CD4-positive, alpha-beta T cell treated with Interleukin-4 for 4 hours (primary cell): ENCODE measurements around the gene ASTL.
A peak's percentile ranks its signal among the peaks of the same experiment; 100 is the strongest.
"Not testable (repeated sequence)": the region's sequence is repeated elsewhere in the genome, so short reads cannot be mapped to it uniquely, and the experiment has no call there.

Source experiments
- DNase-seq: peaks from one replicate; pipeline ENCODE4 v3.0.0-alpha.2; 2020

ASTL gene

DNA sequence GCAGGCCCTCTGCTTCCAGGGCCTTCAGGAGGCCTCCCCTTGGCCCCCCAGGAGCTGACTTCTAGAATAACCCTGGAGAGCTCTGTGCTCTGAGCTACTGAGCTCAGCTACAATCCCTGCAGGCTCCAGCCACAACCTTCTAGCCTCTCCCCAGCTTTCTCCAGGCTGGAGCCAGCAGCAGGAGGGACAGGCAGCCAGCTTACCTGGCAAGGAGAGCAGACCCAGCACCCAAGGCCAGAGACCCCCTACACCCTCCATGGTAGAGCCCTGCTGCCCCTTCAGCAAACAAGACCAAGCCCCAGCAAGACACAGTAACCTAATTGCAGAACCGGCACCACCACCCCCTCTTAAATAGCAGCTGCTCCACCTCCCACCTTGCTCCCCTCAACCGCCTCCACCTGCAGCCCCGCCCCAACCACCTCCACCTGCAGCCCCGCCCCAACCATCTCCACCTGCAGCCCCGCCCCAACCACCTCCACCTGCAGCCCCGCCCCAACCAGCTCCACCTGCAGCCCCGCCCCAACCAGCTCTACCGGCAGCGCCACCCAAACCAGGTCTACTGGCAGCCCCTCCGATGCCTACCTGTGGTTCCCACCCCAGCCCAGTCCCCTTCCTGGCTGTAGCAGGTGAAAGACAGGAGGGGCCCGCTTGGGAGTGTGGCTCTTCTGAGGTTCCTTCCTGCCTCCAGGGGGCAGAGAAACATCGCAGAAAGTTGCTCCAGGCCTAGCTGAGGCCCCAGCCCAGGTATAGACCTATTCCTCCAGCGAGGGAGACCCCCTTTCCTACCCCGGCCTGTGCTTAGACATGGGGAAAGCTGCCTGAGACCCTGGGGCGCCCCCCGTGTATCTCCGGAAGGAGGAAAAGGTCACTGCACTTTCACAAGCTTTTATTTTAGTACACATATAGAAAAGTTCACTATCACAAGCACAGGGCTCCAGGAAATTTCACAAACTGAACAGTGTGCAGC lies at the start of gene ASTL:
Gene ASTL (minus strand): TSS at position 324 of the 967 bp plus-strand sequence. CDS start 66 bp downstream, at position 258.
- DNase-seq = peak; percentile 63

DNA sequence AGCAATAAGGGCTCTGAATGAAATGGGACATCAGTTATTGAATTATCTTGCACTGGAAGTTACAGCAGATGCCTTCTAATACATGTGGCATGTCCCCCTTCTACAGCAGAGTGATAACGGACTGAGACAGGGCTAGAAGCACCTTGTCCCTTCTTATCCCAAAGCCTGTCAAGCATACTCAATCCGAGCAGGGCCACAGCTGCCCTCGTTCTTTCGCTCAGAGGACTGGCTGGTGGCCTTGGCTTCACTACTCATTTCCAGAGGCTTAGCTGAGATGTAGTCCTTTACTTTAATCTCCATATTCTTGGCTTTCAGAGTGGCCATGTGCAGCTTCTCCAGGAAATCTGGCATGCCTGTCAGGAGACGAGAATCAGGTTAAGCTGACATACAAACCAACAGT lies 48.3 kb upstream of the ASTL start:
- no peak for DNase-seq

DNA sequence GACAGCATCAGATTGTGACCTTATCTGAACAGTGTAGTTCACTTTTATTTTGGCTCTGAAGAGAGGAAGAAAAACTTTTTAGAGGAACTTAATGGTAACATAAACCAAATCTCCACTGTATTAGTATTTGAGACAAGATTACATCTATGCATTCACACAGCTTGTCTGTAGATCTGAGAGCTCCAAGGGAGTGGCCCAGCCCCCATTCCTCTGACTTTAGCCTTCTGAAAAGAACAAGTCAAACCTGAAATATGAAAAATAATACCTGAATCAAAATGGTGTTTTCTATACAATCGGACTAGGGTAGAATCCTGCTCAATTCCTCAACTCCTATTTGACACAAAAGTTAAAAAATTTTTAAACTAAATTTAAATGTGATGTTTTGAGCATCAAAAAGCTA lies 47.2 kb upstream of the ASTL start:
- no peak for DNase-seq

DNA sequence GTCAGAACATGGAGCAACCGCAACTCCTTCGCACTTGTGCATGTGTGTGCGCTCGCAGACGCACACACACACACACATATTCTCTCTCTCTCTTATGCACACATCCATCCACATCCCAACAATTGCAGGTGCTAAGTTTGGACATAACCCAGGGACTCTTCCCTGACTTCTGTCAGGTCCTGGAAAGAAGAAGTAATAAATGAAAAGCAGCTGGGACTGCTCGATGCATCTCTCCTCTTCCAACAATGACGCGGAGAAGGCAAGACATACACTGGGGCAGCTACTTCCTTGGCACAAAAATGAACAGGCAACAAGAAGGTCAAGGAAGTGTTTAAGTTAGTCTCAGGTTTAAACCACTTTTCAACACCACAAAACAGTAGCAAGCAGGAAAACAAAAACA lies 46.7 kb upstream of the ASTL start:
- no peak for DNase-seq

DNA sequence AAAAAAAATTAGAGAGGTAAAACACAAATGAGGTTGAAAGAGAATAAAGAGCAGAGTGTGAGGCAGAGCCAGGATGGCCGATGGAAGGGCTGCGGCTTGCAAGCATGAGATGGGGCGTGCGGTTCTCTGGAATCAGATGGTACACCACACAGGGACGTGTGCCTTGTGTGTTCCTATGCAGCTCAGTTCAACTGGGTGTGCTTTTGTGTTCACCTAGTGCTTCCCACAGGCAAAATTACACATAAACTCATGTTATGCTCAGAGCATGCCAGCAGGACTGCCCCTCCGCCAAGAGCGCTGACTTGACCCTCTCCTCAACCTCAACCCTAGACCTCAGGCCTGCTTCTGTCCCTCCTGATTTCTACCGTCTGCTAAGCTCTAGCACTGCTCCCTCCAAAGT lies 45.9 kb upstream of the ASTL start:
- DNase-seq = no peak

DNA sequence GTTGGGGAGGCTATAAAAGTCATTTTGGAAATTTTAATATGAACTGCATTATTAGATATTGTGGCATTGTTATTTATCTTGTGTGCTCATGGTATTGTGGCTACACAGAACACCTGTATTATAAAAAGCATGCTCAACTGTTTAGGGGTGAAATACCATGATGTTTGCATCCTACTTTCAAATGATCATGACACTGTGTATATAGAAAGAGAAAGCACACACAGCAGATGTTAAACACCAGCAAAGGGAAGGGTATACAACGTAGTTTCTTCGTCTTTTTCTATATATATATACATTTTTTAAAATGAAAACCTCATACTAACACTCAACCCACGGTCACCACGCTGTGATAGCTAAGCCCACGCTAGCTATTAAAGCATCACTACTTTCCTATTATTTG lies 43.2 kb upstream of the ASTL start:
- no peak for DNase-seq

DNA sequence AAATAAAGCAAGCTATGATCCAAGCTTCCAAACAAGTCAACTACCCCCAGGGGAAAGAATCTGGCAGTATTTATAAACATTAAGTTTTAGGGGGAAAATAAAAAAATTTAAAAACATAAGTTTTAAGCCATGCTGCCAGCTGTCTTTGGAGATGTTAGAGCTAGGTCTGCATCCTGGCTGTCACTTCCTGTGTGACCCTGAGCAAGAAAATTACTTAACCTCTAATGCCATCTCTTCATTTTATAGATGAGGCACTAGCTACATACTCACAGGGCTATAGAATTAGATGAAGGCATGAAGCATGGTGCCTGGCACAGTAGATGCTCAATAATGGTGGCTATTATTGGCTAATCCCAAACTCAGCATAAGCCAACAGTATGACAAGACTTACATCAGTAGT lies 42.2 kb upstream of the ASTL start:
- no peak for DNase-seq

DNA sequence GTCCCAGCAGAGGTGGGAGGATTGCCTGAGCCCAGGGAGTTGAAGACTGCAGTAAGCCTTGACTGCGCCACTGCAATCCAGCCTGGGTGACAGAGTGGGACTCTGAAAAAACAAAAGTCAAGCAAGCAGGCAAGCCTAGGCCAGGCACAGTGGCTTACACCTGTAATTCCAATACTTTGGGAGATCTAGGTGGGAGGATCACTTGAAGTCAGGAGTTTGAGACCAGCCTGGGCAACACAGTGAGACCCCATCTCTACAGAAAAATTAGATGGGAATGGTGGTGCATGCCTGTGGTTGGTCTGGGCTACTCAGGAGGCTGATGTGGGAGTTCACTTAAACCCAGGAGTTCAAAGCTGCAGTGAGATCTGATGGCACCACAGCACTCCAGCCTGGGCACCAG lies 41.7 kb upstream of the ASTL start:
- no peak for DNase-seq

DNA sequence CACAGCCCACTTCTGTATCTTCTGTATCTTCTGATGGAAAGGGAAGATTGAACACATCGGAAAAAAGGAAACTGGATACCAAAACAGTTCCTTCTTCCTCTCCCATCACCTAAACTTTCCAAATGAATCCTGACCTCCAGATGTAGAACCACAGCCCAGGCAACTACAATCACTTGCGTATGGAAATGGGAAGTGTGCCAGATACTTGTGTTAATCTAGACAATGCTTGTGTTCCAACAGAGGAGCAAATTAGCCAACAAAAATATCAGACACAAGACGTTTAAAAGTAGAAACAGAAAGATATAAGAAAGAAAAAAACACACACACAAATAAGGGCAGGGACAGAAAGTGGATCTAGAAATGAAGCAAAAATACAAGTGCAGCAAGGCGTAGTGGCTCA lies 38.4 kb upstream of the ASTL start:
- no peak for DNase-seq

DNA sequence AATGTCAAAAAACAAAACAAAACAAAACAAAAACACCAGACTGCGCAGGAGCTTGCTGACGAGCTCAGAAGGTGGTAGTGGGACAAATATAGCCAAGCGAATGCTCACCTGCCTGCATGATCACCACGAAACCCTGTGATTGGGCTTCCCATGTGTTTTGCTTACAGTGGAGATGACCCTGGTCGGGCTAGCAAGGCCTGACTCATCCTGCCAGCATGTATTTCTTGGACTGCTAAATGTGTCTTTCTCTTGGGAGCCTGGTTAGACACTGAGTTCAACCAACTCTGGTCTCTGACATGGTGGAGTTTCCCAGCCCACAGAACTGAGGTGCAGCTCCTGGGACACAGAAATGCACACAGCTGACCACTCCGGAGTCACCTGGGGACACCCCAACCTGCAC lies 37.6 kb upstream of the ASTL start:
- DNase-seq = no peak

DNA sequence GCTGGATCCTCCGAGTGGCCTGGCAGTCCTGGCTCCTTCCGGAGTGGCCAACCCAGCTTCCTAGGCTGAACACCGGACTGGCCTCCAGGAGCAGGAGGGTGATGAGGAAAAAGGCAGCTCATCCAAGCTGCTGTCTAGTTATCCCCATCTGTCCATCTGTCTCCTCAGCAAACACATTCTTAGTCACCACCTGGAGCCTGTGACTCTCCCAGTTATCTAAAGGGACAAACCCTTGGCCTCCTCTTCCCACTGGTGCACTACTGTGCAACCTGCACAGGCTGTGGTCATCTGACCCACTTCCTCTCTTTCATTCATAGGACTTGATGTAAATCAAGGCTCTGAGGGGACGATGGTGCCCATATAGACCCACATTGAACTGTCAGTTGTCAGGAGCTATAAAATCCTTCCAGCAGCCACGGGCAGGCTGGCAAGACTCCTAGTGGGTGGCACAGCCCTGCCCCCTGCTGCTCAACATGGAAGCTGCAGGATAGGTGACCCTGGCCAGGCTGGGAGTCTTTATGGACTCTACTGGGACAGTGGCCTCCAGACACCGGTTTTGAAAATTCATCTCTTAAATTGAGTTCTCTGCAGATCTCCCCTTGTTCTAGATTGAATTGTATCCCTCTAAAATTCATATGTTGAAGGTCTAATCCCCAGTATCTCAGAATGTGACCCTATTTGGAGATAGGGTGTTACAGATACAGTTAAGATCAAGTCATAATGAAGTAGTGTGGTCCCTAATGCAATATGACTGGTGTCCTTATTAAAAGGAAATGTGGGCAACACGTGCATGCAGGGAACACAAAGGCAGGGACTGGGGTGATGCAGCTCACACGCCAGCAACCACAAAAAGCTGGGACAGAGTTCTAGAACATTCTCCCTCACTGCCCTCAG lies 36.2 kb upstream of the ASTL start:
- DNase-seq = peak; percentile 80

DNA sequence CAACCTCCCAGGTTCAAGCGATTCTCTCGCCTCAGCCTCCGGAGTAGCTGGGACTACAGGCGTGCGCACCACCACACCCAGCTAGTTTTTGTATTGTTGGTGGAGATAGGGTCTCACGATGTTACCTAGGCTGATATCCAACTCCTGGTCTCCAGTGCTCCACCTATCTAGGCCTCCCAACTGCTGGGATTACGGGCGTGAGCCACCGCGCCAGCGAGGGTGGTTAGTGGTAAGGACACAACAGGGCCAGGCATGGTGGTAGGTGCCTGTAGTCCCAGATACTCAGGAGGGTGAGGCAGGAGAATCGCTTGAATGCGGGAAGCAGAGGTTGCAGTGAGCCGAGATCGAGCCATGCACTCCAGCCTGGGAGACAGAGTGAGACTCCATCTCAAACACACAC lies 33.5 kb upstream of the ASTL start:
- DNase-seq = no peak

DNA sequence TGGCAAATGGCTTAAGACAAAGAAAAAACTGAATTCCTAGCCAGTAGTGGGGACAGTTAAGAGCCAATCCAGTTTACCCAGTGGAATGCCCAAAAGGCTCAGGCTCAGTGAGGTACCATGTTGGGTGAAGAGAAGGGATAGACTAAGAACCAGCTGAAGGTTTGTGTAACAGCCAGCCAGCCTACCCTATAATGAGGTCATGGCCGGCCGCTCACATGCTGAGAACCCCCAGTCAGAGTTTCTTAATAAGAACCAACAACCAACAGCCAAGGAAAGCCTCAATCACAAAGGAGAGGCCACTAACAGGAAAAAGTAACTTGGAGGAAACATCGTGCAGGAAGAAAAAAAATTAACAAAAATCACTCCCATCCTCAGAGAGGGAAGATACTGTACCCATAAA lies 32.3 kb upstream of the ASTL start:
- no peak for DNase-seq

DNA sequence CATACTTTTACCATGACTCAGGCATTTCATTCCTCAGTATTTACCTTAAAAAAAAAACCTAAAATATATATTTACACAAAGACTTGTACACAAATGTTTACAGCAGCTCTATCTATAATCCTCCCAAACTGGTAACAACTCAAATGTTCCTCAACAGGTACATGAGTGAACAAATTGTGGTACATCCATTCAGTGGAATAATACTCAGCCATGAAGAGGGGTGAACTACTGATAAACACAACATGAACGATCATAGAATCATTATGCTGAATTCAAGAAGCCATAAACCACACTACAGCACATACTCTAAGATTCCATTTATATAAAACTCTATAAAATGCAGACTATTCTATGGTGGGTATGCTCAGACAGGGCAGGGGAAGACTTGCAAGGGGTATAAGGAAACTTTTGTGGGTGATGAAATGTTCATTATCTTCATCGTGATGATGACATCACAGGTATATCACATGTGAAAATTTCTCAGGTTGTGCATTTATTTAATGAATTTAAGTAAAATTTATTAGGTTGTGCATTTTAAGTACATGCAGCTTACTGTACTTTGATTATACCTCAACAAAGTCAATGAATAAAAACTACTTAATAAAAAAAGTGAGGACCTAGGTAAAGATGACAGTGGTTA lies 31.7 kb upstream of the ASTL start:
- no peak for DNase-seq

DNA sequence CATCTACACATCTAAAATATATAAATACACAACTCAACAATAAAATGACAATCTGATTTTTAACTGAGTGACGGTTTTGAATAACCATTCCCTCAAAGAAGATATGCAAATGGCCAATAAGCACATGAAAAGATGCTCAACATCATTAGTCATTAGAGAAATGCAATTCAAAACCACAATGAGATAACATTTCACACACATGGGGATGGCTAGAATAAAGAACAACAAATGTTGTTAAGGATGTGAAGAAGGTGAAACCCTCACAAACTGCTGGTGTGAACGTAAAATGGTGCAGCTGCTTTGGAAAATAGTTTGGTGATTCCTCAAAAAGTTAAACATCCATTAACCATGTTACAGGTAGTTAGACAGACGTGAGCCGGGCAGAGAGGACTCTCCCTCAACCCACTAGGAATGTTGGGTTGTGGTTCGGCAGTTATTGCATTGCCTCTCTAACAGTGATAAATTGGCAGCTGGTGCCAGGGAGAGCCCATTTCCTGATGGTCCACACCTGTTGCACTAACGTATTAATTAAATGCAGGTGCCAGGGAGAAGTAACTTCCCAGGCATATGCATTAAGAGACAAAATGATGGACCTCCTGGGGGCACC lies 29.2 kb upstream of the ASTL start:
- DNase-seq = no peak

DNA sequence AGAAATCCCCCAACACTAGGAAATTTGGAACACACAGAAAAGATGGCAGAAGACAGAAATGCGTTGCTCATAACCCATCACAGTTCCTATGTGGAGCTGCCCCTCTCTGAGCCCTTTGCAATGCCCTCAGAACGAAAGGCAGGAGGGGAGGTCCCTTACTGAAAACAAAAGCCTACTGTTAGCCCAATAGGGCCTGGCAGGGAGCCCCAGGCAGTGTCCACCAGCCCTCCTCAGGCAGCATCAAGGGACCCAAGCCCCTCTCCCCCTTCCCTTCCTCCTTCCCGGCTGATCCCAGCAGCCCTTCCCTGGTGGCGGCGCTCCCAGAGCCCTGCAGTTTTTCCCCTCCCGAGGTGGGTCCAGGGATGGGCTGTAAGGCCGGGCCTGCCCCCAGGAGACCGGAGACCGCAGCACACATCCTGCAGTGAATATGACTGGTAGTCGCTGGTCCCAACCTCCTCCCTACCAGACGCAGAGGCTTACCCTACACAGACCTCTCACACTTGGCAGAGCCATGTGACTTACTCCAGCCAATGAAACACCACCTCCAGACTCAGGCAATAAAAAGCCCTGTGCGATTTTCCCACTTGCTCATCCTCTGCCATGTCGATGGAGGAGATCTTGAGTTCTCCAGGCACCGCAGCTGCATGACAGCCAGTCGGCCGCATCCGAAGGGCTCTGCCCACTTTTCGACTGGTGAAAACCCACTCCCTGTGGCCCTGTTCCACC lies 26.3 kb upstream of the ASTL start:
- peak; percentile 72 for DNase-seq

DNA sequence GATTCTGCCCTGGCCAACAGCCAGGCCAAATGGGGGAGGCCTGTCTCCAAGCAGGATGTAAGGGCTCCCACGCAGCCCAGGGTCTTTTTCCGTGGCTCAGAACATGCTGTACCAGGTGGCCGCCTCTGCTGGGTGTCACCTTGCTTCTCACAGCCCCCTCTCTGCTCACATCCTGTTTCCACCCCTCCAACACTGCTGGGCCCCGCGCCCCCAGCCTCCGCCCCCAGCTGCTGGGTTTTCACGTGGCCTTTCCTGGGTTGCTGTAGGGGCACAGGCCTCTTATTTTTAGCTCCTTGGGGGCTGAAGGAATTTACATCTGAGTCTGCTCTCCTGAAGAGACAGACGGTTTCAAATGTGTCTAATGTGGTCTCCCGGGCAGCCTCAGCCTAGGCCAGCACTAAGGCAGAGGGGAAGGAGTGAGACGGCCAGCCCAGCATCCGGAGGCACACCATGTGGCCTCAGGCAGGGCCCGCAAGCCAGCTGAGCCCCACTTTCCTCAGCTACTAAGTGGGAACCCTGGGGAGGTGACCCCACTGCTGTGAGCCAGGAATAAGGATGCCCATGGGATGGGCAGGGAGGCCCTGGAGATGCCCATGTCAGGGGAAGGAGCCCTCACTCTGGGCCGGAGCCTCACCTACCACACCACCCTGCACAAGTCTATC lies 25.6 kb upstream of the ASTL start:
- DNase-seq = peak; percentile 51

DNA sequence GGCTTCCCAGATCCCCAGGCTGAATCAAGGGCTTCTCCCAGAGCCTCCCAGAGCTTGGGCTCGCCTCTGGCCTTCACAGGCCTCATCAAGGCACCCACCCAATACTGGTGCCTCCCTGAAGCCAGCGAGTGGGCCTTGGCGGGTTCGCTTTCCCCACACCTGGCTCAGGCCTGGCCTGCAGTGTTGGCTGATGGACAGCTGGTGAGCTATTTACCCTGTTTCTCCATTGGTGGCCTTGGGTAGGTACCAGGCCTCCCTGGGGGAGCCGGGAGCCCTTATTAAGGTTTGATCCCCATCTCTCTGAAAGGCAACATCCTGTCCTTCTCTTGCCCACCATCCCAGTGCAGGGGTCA lies 25.1 kb upstream of the ASTL start:
- no peak for DNase-seq

DNA sequence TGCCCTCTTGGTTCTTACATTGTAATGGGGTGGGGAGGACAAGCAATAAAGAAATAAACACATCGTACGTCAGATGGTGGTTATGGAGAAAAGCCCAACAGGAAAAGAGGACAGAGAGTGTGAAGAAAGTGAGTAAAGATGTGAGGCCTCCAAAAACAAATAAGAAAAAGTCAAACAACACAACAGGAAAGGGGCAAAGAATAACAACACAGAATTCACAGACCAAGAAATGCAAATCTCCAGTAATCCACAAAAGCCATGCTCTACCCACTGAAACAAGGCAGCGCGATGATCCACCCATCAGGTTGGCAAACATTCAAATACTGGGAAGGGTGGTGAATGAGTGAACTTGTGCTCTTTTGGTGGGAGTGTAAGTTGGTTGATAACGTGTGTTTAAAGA lies 23.6 kb upstream of the ASTL start:
- no peak for DNase-seq

DNA sequence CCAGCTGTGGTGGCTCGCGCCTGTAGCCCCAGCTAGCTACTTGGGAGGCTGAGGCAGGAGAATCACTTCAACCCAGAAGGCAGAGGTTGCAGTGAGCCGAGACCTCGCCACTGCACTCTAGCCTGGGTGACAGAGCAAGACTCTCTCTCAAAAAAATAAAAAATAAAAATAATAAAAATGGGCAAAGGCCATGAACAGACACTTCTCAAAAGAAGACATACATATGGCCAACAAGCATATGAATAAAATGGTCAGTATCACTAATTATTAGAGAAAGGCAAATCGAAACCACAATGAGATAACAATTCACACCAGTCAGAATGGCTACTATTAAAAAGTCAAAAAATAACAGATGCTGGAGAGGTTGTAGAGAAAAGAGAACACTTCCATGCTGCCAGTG lies 22.1 kb upstream of the ASTL start:
- DNase-seq = not testable (repeated sequence)

DNA sequence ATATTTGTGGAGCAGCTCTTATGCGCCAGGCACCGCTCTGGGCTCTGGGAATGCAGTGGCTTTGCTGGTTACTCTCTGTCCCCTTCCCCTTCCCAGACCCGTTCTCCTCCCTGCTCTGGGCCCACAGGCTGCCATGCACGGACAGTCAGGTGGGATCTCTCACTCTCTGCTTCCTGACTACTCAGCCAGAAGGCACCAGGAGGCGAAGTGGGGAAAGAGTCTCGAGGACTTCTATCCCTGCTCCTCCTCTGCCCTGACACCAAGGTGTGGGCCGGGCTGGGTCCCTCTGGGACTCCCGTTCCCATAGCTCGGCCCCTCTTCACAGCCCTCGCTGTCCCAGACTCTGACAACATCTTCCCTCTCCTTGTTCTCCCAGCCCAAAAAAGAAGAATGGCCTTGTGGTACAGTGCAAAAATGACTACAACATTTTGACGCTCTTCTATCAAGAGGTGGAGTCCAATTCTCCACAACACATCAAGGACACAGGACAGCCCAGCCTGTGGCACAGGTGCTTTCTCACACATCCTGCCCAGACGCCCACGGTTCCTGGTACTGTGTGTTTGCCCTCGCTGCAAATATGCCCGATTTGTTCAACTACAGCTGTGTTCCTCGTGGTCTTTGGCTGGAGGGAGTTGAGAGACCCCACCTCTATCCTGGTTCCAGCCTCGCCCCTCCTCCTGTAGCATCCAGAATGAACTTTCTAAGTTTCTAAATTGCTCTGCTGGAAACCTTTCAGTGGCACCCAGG lies 21.0 kb upstream of the ASTL start:
- peak; percentile 49 for DNase-seq
